SH-SY5Y (cell line): ENCODE measurements around the gene OPCML.

Experiments
- GATA2 ChIP-seq: IDR thresholded peaks from 2 replicates; pipeline ENCODE4 v1.6.1; 2011; ENCODE audit warnings: mild to moderate bottlenecking, low read depth, low read length
- GATA3 ChIP-seq: IDR thresholded peaks from 2 replicates; pipeline ENCODE4 v1.6.1; 2011; ENCODE audit warnings: low read depth, mild to moderate bottlenecking, low read length, moderate library complexity

DNA sequence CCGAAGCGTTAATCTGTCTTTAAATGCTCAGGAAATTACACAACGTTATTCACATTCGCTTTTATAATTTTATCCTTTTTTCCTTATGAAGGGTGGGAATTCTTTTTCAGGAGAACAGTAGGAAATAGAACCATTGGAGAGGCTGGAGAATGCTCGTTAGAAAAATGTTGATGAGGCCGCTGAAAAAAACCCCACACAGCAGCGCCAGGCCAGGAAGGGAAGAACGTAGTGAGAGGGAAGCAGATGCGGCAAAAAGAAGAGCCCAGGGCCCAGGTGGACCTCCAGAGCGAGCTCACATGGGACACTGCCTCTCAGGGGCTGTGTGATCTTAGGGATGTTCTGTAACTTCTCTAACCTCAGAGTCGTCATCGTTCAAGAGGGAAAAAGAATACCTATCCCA is 691.6 kb downstream of the OPCML start:
- TF ChIP-seq GATA2 (no peak), GATA3 (no peak)
